Fibroblast of lung (primary cell): Measurements from ENCODE around the gene LAMA1.

Experiments used
- CTCF ChIP-seq, 2 donors: IDR thresholded peaks in 1 of 2; conservative IDR thresholded peaks in 1 of 2; 1 replicate in 1 of 2; 2 replicates in 1 of 2; pipeline ENCODE4 v1.5.1; 2011 to 2012; ENCODE audit warnings: low read length in 2 of 2, control low read depth in 1 of 2, inconsistent platforms in 1 of 2, low read depth in 1 of 2, mild to moderate bottlenecking in 1 of 2
- EZH2 ChIP-seq: IDR thresholded peaks from 2 replicates; pipeline ENCODE4 v1.5.1; 2012; ENCODE audit warnings: low read length, control low read depth, mild to moderate bottlenecking; ENCODE audit errors: missing control alignments

- TF ChIP-seq CTCF (conservative IDR thresholded peaks at IDR 0.05 in 1 of 2, IDR thresholded peaks at IDR 0.05 in 1 of 2; ENCODE audit: low read depth in 1 of 2, low read length in 2 of 2) (no peak), EZH2 (no peak)
Observed at GRCh38 chr18:6976935-6977334, 140.7 kb downstream of the LAMA1 start.
